LNCaP clone FGC (cell line): ENCODE data around the gene HLA-DQB1.
"Not testable (repeated sequence)": the region's sequence is repeated elsewhere in the genome, so short reads cannot be mapped to it uniquely, and the experiment has no call there.

Experiments used
- DNase-seq: peaks from one replicate; pipeline ENCODE4 v3.0.0-alpha.2; 2011; ENCODE audit warnings: low read depth
- H3K4me3 ChIP-seq: 2 replicates; pipeline ENCODE4 v1.5.1; 2011; ENCODE audit warnings: mild to moderate bottlenecking, low read depth, low read length, control low read depth
- CTCF ChIP-seq: IDR thresholded peaks from 2 replicates; pipeline ENCODE4 v1.5.1; 2012; ENCODE audit warnings: mild to moderate bottlenecking; ENCODE audit not compliant: control insufficient read depth, insufficient read depth; ENCODE audit errors: extremely low read depth

Gene HLA-DQB1

GRCh38 chr6:32642720-32643106 lies 23.7 kb downstream of the HLA-DQB1 start:
- no peak for DNase-seq
- no peak for TF ChIP-seq CTCF
- H3K4me3 ChIP-seq: no peak overlapping the region

GRCh38 chr6:32641785-32642719 lies 24.4 kb downstream of the HLA-DQB1 start:
- DNase-seq, H3K4me3 ChIP-seq: not testable (repeated sequence)

GRCh38 chr6:32641122-32641521 lies 25.3 kb downstream of the HLA-DQB1 start:
- H3K4me3 ChIP-seq: no peak overlapping the region
- no peak for TF ChIP-seq CTCF
- DNase-seq: no peak

- TF ChIP-seq CTCF: no peak
- no peak for DNase-seq
- H3K4me3 ChIP-seq: no peak overlapping the region
Measured at GRCh38 chr6:32639440-32640394, 26.7 kb downstream of the HLA-DQB1 start.

- DNase-seq: no peak
- no peak overlapping the region for H3K4me3 ChIP-seq
- TF ChIP-seq CTCF: no peak
Measured at GRCh38 chr6:32638532-32639219, 27.8 kb downstream of the HLA-DQB1 start.

- no peak for TF ChIP-seq CTCF
- no peak for DNase-seq
- H3K4me3 ChIP-seq: no peak overlapping the region
Measured at GRCh38 chr6:32637883-32638282, 28.6 kb downstream of the HLA-DQB1 start.
